ENCODE measurements around the gene PLEKHG2.
"Not testable (repeated sequence)": the region's sequence is repeated elsewhere in the genome, so short reads cannot be mapped to it uniquely, and the experiment has no call there.

DNA sequence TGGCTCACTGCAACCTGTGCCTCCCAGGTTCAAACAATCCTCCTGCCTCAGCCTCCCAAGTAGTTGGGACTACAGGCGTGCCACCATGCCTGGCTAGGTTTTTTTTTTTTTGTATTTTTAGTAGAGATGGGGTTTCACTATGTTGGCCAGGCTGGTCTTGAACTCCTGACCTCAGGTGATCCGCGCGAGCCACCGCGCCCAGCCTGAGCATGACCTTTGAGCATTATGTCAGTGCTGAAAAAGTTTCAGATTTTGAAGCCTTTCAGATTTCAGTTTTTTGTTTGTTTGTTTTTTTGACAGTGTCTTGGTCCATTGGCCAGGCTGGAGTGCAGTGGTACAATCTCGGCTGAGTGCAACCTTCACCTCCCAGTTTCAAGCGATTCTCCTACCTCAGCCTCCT is 38.8 kb downstream of the PLEKHG2 start:
- TF ChIP-seq, protein P1, sequence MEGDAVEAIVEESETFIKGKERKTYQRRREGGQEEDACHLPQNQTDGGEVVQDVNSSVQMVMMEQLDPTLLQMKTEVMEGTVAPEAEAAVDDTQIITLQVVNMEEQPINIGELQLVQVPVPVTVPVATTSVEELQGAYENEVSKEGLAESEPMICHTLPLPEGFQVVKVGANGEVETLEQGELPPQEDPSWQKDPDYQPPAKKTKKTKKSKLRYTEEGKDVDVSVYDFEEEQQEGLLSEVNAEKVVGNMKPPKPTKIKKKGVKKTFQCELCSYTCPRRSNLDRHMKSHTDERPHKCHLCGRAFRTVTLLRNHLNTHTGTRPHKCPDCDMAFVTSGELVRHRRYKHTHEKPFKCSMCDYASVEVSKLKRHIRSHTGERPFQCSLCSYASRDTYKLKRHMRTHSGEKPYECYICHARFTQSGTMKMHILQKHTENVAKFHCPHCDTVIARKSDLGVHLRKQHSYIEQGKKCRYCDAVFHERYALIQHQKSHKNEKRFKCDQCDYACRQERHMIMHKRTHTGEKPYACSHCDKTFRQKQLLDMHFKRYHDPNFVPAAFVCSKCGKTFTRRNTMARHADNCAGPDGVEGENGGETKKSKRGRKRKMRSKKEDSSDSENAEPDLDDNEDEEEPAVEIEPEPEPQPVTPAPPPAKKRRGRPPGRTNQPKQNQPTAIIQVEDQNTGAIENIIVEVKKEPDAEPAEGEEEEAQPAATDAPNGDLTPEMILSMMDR (IDR thresholded peaks at IDR 0.05), result not testable (repeated sequence)
- TF ChIP-seq POLR2A (IDR thresholded peaks at IDR 0.05), result not testable (repeated sequence)

All from thyroid gland (tissue), 4 donors.